GM23338 (cell line): ENCODE measurements around the gene HTRA2. TPM values are rescaled to one million over a fixed set of nuclear protein-coding genes. Genes with fewer than 3 reads are reported as not detected.

Experiments
- ATAC-seq: fragments of 200-7000 bp; cut with Tn5 transposase; 3 replicates; pipeline ENCODE4 v1.9.1; 2020
- DNase-seq: peaks from one replicate; pipeline ENCODE4 v3.0.0-alpha.2; 2015; ENCODE audit warnings: low spot score
- H2AFZ ChIP-seq: fragments of 200-600 bp; sonication (generic); 2 replicates; pipeline ENCODE4 v1.8.0; 2016; ENCODE audit warnings: antibody characterized with exemption, mild to moderate bottlenecking, moderate library complexity
- H3F3A ChIP-seq: fragments of 200-600 bp; sonication (generic); replicated peaks from 2 replicates; pipeline ENCODE4 v1.8.0; 2017; ENCODE audit warnings: antibody characterized with exemption, mixed run types, low read depth
- H3K27ac ChIP-seq: fragments of 200-600 bp; sonication (generic); 2 replicates; pipeline ENCODE4 v1.6.1; 2016; ENCODE audit warnings: low read depth
- H3K27me3 ChIP-seq: fragments of 200-600 bp; sonication (generic); 2 replicates; pipeline ENCODE4 v1.8.0; 2016; ENCODE audit warnings: mild to moderate bottlenecking, mixed run types, moderate library complexity; ENCODE audit not compliant: insufficient read depth
- H3K36me3 ChIP-seq: fragments of 200-600 bp; sonication (generic); 2 replicates; pipeline ENCODE4 v1.8.0; 2016; ENCODE audit warnings: mild to moderate bottlenecking; ENCODE audit not compliant: insufficient read depth
- H3K4me1 ChIP-seq: fragments of 200-600 bp; sonication (generic); 2 replicates; pipeline ENCODE4 v1.8.0; 2016; ENCODE audit warnings: mild to moderate bottlenecking, moderate library complexity; ENCODE audit not compliant: insufficient read depth
- H3K4me2 ChIP-seq: fragments of 200-600 bp; sonication (generic); 2 replicates; pipeline ENCODE4 v1.7.1; 2017; ENCODE audit warnings: mixed run types
- H3K4me3 ChIP-seq: fragments of 200-600 bp; sonication (generic); 2 replicates; pipeline ENCODE4 v1.6.1; 2016; ENCODE audit warnings: mixed run types
- H3K79me2 ChIP-seq: fragments of 200-600 bp; sonication (generic); replicated peaks from 2 replicates; pipeline ENCODE4 v1.8.0; 2017; ENCODE audit warnings: mild to moderate bottlenecking; ENCODE audit not compliant: insufficient read depth
- H3K9me2 ChIP-seq: fragments of 200-600 bp; sonication (generic); 2 replicates; pipeline ENCODE4 v1.8.0; 2017; ENCODE audit not compliant: insufficient read depth
- H4K20me1 ChIP-seq: fragments of 200-600 bp; sonication (generic); replicated peaks from 2 replicates; pipeline ENCODE4 v1.8.0; 2017; ENCODE audit warnings: mild to moderate bottlenecking; ENCODE audit not compliant: insufficient read depth
- H3K27ac Mint-ChIP-seq: 2 replicates; pipeline ENCODE4 v1.8.0; 2020; ENCODE audit warnings: inconsistent platforms, mild to moderate bottlenecking, moderate library complexity, mixed read lengths
- H3K27me3 Mint-ChIP-seq: 3 replicates; pipeline ENCODE4 v1.8.0; 2022; ENCODE audit warnings: low read depth, mild to moderate bottlenecking, moderate library complexity, mixed read lengths, inconsistent platforms; ENCODE audit not compliant: insufficient read depth, poor library complexity
- H3K36me3 Mint-ChIP-seq: 3 replicates; pipeline ENCODE4 v1.8.0; 2021; ENCODE audit warnings: low read depth, mild to moderate bottlenecking, inconsistent platforms, moderate library complexity, mixed read lengths
- H3K4me1 Mint-ChIP-seq: 3 replicates; pipeline ENCODE4 v1.8.0; 2020; ENCODE audit warnings: mild to moderate bottlenecking, inconsistent platforms, mixed read lengths
- H3K4me3 Mint-ChIP-seq: 3 replicates; pipeline ENCODE4 v1.8.0; 2021; ENCODE audit warnings: moderate library complexity, mild to moderate bottlenecking, inconsistent platforms, mixed read lengths
- H3K9me3 Mint-ChIP-seq: 3 replicates; pipeline ENCODE4 v1.8.0; 2020; ENCODE audit warnings: moderate library complexity, mild to moderate bottlenecking, inconsistent platforms, mixed read lengths
- CREB1 ChIP-seq: fragments of 250-450 bp; sonication (Bioruptor Pico); IDR thresholded peaks from 2 replicates; pipeline ENCODE4 v1.5.0; 2020; ENCODE audit warnings: low read depth, mild to moderate bottlenecking, moderate library complexity
- EZH2 ChIP-seq: fragments of 200-600 bp; sonication (generic); IDR thresholded peaks from one replicate; pipeline ENCODE4 v1.8.0; 2017; ENCODE audit warnings: antibody characterized with exemption, mild to moderate bottlenecking, low read depth; ENCODE audit not compliant: unreplicated experiment
- EZH2phosphoT487 ChIP-seq: fragments of 200-600 bp; sonication (generic); IDR thresholded peaks from one replicate; pipeline ENCODE4 v1.8.1; 2018; ENCODE audit warnings: antibody characterized with exemption; ENCODE audit not compliant: unreplicated experiment
- JUNB ChIP-seq: IDR thresholded peaks from one replicate; pipeline ENCODE4 v1.6.1; 2016; ENCODE audit warnings: antibody characterized with exemption; ENCODE audit not compliant: unreplicated experiment
- NANOG ChIP-seq: IDR thresholded peaks from 2 replicates; pipeline ENCODE4 v1.6.1; 2016; ENCODE audit warnings: antibody characterized with exemption, borderline replicate concordance
- POLR2AphosphoS5 ChIP-seq: IDR thresholded peaks from 2 replicates; pipeline ENCODE4 v1.6.1; 2016; ENCODE audit warnings: antibody characterized with exemption, low read depth
- STAT1 ChIP-seq: IDR thresholded peaks from one replicate; pipeline ENCODE4 v1.6.1; 2016; ENCODE audit warnings: antibody characterized with exemption; ENCODE audit not compliant: unreplicated experiment
- ZNF114 ChIP-seq: fragments of 250-450 bp; sonication (Bioruptor Pico); IDR thresholded peaks from 2 replicates; pipeline ENCODE4 v1.5.0; 2020; ENCODE audit warnings: mild to moderate bottlenecking, moderate library complexity
- ZNF331 ChIP-seq: fragments of 250-450 bp; sonication (Bioruptor Pico); IDR thresholded peaks from 2 replicates; pipeline ENCODE4 v1.5.0; 2020; ENCODE audit warnings: low read depth, mild to moderate bottlenecking, moderate library complexity
- polyA plus RNA-seq: library from polyadenylated mRNA; unstranded; fragments of >200 nt; fragmentation: Nextera tagmentation; extraction: Ambion mirVana; gene quantifications from 2 replicates; pipeline ENCODE4 v1.2.1, GENCODE V29; 2016
- total RNA-seq: library from RNA; depleted of rRNA; stranded (reverse); fragments of >200 nt; shearing (Covaris generic); gene quantifications from 2 replicates; pipeline ENCODE4 v1.2.3, GENCODE V29; 2014
- TF ChIP-seq, protein P1 (sequence below): IDR thresholded peaks from 2 replicates; pipeline ENCODE4 v1.6.1; 2016; ENCODE audit warnings: antibody characterized with exemption
- TF ChIP-seq, protein P2 (sequence below): IDR thresholded peaks from one replicate; pipeline ENCODE4 v1.6.1; 2018; ENCODE audit warnings: antibody characterized with exemption; ENCODE audit not compliant: unreplicated experiment

The HTRA2 gene
- total and polyA plus RNA-seq, 2 experiments from 2014 or later, result 17.8 to 19.7 TPM

DNA sequence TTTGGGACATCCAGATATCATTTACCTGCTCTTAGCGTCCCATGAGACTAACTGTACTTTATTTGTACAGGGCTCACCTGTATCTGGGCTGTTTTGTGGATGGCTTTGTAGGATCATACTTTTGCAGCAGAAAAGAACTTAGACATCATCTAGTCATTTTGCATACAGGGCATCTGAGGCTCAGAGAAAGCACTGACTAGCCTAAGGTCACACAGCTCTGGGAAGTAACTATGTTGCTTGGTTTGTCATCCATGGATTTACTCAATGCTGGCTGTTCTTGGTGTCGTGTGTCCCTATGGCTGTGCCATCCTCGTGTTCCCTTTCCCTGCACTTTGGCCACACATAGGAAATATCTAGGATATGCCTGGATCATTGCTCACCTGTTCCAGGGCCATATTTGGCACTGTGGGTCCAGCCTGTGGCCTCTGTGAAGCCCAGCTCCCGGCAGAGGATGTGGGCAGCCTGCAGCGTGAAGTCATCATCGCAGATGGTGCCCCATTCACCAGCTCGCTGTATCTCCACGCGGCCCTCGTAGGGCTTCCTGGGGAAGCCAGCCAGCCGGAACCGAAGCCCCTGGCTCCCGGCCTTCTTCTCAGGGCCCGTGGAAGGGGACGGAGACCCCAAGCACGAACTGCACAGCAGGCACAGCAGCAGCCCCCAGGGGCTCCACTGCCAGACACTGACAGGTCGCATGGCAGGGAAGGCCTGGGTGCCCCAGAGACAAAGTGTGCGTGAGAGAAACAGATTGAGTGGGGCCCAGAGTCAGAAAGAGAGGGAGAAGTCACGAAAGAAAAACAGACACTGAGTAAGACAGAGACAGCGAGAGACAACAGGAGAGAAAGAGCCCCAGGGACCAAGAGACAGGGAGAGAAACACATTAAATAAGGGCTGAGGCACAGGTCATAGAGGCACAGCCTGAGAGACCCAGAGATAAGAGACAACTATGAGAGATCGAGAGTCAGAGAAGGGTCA is 22.5 kb downstream of the HTRA2 start (continued):
- TF ChIP-seq NANOG, result no peak

DNA sequence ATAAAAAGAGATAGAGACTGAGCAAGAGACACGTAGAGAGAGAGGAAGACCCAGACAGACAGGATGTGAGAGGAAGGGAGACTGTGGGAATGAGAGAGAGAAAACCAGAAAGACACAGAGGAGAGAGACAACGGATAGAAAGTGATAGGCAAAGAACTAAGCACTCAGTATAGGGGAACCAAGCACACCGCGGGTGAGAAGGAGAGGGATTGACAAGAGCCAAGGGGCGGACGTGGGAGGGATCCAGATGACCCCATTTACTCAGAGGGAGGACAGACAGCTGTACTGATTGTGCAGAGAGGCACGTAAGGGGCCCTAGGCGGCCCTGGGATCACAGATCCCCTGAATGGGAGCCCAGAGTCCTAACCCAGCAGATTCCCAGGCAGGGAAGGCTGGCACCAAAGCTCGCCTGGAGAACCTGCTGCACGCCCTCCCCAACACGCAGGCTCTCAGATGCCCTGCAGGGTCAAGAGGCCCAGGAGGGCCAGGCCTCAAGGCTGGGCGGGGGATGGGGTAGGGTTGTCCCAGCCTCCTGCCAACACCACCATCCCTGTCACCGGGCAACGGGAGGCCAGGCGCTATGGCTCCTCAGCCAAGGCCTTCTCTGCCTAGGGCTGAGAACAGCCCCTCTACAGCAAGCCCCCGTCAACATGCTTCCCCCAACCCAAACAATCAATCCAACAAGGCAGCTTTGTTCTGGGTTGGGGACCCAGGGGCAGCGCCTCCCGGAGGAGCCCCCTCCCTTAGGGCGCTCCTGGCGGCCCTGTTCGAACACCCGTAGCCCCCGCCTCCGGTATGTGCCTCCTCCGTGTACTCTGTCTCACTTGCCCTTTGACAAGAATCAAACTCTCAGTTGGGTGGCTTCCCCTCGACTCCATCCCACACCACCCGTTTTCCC is 23.4 kb downstream of the HTRA2 start:
- ATAC-seq, result peak; percentile 9

More for the DNA sequence above, 23.4 kb downstream of the HTRA2 start:
- Histone ChIP-seq H3K4me1 (peaks cover 19% of the 10 kb centered on the region), H2AFZ (peak overlapping the region; percentile 99), H3F3A (peaks cover 3% of the 10 kb centered on the region), H3K4me3 (peak overlapping the region; percentile 93), H3K4me2 (peak overlapping the region; percentile 96), H3K36me3 (no peaks in the 10 kb centered on the region), H3K27me3 (peaks cover 92% of the 10 kb centered on the region), H3K27ac (0 out of 2 replicates have a peak overlapping the region, but pooled peaks have one; percentile 72), H3K9me2 (no peaks in the 10 kb centered on the region), H3K79me2 (no peaks in the 10 kb centered on the region), H4K20me1 (no peaks in the 10 kb centered on the region; the same call in 1 of the 2 replicates)
- Mint-ChIP-seq H3K4me3 (peak overlapping the region; percentile 83), H3K4me1 (peaks cover 23% of the 10 kb centered on the region), H3K9me3 (peaks cover 3% of the 10 kb centered on the region; the same call in 1 of the 3 replicates), H3K27me3 (peaks cover 79% of the 10 kb centered on the region), H3K27ac (peak overlapping the region; percentile 54; the same call in 1 of the 2 replicates), H3K36me3 (peaks cover 4% of the 10 kb centered on the region; the same call in 1 of the 3 replicates)
- TF ChIP-seq EZH2phosphoT487, result no peak
- no peak for TF ChIP-seq JUNB
- TF ChIP-seq POLR2AphosphoS5, result no peak
- TF ChIP-seq ZNF331 (CRISPR knock-in tag), result no peak
- TF ChIP-seq ZNF114, result no peak
- TF ChIP-seq, protein P1, sequence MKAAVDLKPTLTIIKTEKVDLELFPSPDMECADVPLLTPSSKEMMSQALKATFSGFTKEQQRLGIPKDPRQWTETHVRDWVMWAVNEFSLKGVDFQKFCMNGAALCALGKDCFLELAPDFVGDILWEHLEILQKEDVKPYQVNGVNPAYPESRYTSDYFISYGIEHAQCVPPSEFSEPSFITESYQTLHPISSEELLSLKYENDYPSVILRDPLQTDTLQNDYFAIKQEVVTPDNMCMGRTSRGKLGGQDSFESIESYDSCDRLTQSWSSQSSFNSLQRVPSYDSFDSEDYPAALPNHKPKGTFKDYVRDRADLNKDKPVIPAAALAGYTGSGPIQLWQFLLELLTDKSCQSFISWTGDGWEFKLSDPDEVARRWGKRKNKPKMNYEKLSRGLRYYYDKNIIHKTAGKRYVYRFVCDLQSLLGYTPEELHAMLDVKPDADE, result no peak
- no peak for TF ChIP-seq CREB1 (CRISPR knock-in tag)
- TF ChIP-seq STAT1, result no peak
- TF ChIP-seq EZH2, result no peak
- TF ChIP-seq, protein P2, sequence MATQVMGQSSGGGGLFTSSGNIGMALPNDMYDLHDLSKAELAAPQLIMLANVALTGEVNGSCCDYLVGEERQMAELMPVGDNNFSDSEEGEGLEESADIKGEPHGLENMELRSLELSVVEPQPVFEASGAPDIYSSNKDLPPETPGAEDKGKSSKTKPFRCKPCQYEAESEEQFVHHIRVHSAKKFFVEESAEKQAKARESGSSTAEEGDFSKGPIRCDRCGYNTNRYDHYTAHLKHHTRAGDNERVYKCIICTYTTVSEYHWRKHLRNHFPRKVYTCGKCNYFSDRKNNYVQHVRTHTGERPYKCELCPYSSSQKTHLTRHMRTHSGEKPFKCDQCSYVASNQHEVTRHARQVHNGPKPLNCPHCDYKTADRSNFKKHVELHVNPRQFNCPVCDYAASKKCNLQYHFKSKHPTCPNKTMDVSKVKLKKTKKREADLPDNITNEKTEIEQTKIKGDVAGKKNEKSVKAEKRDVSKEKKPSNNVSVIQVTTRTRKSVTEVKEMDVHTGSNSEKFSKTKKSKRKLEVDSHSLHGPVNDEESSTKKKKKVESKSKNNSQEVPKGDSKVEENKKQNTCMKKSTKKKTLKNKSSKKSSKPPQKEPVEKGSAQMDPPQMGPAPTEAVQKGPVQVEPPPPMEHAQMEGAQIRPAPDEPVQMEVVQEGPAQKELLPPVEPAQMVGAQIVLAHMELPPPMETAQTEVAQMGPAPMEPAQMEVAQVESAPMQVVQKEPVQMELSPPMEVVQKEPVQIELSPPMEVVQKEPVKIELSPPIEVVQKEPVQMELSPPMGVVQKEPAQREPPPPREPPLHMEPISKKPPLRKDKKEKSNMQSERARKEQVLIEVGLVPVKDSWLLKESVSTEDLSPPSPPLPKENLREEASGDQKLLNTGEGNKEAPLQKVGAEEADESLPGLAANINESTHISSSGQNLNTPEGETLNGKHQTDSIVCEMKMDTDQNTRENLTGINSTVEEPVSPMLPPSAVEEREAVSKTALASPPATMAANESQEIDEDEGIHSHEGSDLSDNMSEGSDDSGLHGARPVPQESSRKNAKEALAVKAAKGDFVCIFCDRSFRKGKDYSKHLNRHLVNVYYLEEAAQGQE, result no peak
- TF ChIP-seq NANOG, result no peak
- peak; percentile 59 for DNase-seq
